ENCODE data around the gene RPS8. TPM values are rescaled to one million over a fixed set of nuclear protein-coding genes. Genes with fewer than 3 reads are reported as not detected.

Gene RPS8
- total RNA-seq, 1 donor from 2014 or later = 2,216 TPM

DNA sequence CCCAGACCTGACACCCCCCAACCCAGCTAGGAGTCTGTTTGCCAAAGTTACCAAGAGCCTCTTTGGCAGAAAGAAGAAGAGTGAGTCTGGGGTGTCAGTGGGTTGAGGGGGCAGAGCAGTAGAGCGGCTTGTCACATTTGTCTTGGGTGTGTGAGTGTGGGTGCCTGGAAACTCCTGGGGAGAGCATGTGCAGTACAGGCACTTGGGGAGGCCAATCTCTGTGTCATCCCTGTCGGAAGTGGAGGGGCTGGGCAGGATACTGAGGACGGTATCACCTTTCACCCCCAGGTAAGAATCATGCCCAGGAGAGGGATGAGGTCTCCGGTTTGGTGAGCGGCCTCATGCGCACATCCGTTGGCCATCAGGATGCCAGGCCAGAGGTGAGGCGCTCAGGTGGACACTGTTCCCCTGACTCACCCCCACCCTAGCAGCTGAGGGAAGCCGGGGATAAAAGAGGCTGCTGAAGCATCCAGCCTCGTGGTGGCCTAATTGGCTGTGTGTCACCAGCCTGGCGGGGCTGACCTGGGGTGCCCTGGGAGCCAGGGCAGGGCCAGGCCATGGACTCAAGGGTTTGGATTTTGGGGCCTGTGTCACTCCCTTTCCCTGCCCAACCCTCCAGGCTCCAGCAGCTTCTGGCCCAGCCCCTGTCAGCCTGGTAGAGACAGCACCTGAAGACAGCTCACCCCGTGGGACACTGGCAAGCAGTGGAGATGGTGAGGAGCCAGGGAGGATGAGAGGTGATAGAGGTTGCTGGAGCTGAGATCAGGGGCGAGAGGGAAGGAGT lies 28.2 kb downstream of the RPS8 start:
- Mint-ChIP-seq H3K36me3 (ENCODE audit: low read depth) (peaks cover 9% of the 10 kb centered on the region), H3K27me3 (ENCODE audit: low read depth) (peaks cover 4% of the 10 kb centered on the region), H3K4me3 (peak overlapping the region; percentile 84), H3K9me3 (no peaks in the 10 kb centered on the region), H3K4me1 (peaks cover 49% of the 10 kb centered on the region), H3K27ac (ENCODE audit: unreplicated experiment) (peak overlapping the region; percentile 83)
- DNase-seq (ENCODE audit: low read depth, low spot score) = no peak
- TF ChIP-seq CTCF (conservative IDR thresholded peaks at IDR 0.05) = no peak

- peaks cover 55% of the 10 kb centered on the region for H3K4me1 Mint-ChIP-seq
- H3K27me3 Mint-ChIP-seq (ENCODE audit: low read depth) = peaks cover 4% of the 10 kb centered on the region
- DNase-seq (ENCODE audit: low read depth, low spot score) = no peak
- no peak overlapping the region for H3K27ac Mint-ChIP-seq (ENCODE audit: unreplicated experiment)
- no peak for TF ChIP-seq CTCF (conservative IDR thresholded peaks at IDR 0.05)
- H3K36me3 Mint-ChIP-seq (ENCODE audit: low read depth) = peaks cover 9% of the 10 kb centered on the region
- peak overlapping the region; percentile 47 for H3K4me3 Mint-ChIP-seq
- H3K9me3 Mint-ChIP-seq = no peaks in the 10 kb centered on the region
Observed at GRCh38 chr1:44805311-44806024, 30.1 kb downstream of the RPS8 start.

- H3K4me3 Mint-ChIP-seq = no peak overlapping the region
- DNase-seq (ENCODE audit: low read depth, low spot score) = no peak
- no peak overlapping the region for H3K27ac Mint-ChIP-seq (ENCODE audit: unreplicated experiment)
- TF ChIP-seq CTCF (conservative IDR thresholded peaks at IDR 0.05) = no peak
- H3K4me1 Mint-ChIP-seq = peaks cover 57% of the 10 kb centered on the region
- peaks cover 9% of the 10 kb centered on the region for H3K36me3 Mint-ChIP-seq (ENCODE audit: low read depth)
- H3K27me3 Mint-ChIP-seq (ENCODE audit: low read depth) = peaks cover 4% of the 10 kb centered on the region
- H3K9me3 Mint-ChIP-seq = no peaks in the 10 kb centered on the region
Observed at GRCh38 chr1:44806025-44806703, 30.8 kb downstream of the RPS8 start.

DNA sequence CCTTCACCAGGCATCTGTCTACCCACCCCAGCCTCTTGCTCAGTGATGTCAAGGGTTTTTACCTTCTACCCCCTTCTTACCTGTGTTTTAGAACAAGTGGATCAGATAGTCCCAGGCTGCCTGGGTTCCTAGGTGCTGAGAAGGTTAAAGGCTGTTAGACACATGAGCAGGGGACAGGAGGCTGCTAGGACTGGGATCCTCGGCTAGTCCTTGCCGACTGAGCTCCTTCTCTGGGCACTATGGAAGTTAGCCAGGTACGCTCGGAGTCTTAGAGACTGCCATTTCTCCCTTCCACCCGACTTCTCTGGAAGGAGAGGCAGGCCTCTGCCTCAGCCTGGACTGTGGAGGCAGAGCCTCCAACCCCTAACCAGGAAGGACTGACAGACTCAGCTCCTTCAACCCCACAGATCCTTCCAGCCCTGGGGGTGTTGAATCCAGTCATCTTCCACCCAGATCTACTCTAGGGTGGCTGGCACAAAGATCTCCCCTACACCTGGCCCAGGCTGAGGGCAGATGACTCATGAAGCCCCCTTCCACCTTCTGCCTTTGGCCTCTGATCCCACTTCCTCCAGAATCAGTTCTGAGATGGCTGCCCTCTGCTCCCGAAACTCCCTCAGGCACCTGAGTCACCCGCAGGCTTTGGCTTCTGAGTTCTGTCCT lies 31.5 kb downstream of the RPS8 start, which contains the start of gene DYNLT4:
Gene DYNLT4 (minus strand): TSS at position 648 of the 660 bp plus-strand sequence. CDS start 683 bp downstream, outside the sequence.
- Mint-ChIP-seq H3K4me1 (peaks cover 60% of the 10 kb centered on the region), H3K36me3 (ENCODE audit: low read depth) (peaks cover 9% of the 10 kb centered on the region), H3K4me3 (peak within 1 kb of the TSS; percentile 73), H3K27ac (ENCODE audit: unreplicated experiment) (peak within 1 kb of the TSS; percentile 100), H3K9me3 (no peaks in the 10 kb centered on the region), H3K27me3 (ENCODE audit: low read depth) (peaks cover 4% of the 10 kb centered on the region)
- no peak for DNase-seq (ENCODE audit: low read depth, low spot score)
- TF ChIP-seq CTCF (conservative IDR thresholded peaks at IDR 0.05) = no peak

Data from neural crest cell (in vitro differentiated cells).